Lower lobe of right lung (tissue), 2 donors: ENCODE results near the gene SIT1. TPM values are rescaled to one million over a fixed set of nuclear protein-coding genes. Genes with fewer than 3 reads are reported as not detected.
"Not testable (repeated sequence)": the region's sequence is repeated elsewhere in the genome, so short reads cannot be mapped to it uniquely, and the experiment has no call there.

Experiments
- ATAC-seq, 2 donors: fragments of 200-7000 bp; cut with Tn5 transposase; one replicate each; pipeline ENCODE4 v1.9.1; 2020 to 2022; ENCODE audit warnings: mild to moderate bottlenecking in 2 of 2, moderate library complexity in 2 of 2
- DNase-seq: peaks from one replicate; pipeline ENCODE4 v3.0.0-alpha.2; 2020
- H3K27ac ChIP-seq: fragments of 200-600 bp; one replicate; pipeline ENCODE4 v1.8.0; 2022
- H3K27me3 ChIP-seq: fragments of 200-600 bp; one replicate; pipeline ENCODE4 v1.8.0; 2022; ENCODE audit warnings: low read depth
- H3K36me3 ChIP-seq: fragments of 200-600 bp; one replicate; pipeline ENCODE4 v1.8.0; 2022; ENCODE audit warnings: mild to moderate bottlenecking
- H3K4me1 ChIP-seq: fragments of 200-600 bp; one replicate; pipeline ENCODE4 v1.8.0; 2022
- H3K4me3 ChIP-seq: fragments of 200-600 bp; one replicate; pipeline ENCODE4 v1.8.0; 2022; ENCODE audit warnings: mild to moderate bottlenecking
- H3K9me3 ChIP-seq: fragments of 200-600 bp; one replicate; pipeline ENCODE4 v1.8.0; 2022
- intact Hi-C: fragments of 100-400 bp; cut with DNase I; formaldehyde crosslinking; loops from one replicate; pipeline ENCODE4 v1.11.0; 2022
- total RNA-seq: library from RNA; stranded (reverse); fragmentation: NEBNext Ultra II Directional; extraction: Animal tissue kit (Norgen Biotek cat#: 25700); gene quantifications from one replicate; pipeline ENCODE4 v1.2.1, GENCODE V29; 2021
- TF ChIP-seq, protein P1 (sequence below): fragments of 200-600 bp; IDR thresholded peaks from one replicate; pipeline ENCODE4 v1.8.0; 2022; ENCODE audit warnings: antibody characterized with exemption, mild to moderate bottlenecking
- donor health status: DM: no; HTN: yes; CAD: no; lungs with severe emphysema.

SIT1 gene
- total RNA-seq, 1 donor from 2014 or later: 1.5 TPM

DNA sequence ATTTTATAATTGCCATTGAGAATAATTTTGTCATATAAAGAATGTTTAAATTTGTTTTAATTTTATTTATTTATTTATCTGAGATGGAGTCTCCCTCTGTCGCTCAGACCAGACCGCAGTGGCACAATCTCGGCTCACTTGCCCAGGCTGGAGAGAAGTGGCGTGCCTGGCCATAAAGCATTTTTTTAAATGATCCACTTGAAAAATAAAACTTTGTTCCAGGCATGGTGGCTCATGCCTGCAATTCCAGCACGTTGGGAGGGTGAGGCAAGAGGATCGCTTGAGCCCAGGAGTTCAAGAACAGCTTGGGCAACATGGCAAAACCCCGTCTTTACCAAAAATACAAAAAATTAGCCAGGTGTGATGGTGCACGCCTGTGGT is 2.1 kb upstream of the SIT1 start:
- DNase-seq (no peak), ATAC-seq (no peak)
- intact Hi-C loops: no loop called here
- no peak overlapping the region for H3K4me3 ChIP-seq
- H3K4me1 ChIP-seq: peaks cover 39% of the 10 kb centered on the region
- TF ChIP-seq, protein P1, sequence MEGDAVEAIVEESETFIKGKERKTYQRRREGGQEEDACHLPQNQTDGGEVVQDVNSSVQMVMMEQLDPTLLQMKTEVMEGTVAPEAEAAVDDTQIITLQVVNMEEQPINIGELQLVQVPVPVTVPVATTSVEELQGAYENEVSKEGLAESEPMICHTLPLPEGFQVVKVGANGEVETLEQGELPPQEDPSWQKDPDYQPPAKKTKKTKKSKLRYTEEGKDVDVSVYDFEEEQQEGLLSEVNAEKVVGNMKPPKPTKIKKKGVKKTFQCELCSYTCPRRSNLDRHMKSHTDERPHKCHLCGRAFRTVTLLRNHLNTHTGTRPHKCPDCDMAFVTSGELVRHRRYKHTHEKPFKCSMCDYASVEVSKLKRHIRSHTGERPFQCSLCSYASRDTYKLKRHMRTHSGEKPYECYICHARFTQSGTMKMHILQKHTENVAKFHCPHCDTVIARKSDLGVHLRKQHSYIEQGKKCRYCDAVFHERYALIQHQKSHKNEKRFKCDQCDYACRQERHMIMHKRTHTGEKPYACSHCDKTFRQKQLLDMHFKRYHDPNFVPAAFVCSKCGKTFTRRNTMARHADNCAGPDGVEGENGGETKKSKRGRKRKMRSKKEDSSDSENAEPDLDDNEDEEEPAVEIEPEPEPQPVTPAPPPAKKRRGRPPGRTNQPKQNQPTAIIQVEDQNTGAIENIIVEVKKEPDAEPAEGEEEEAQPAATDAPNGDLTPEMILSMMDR: no peak
- peak overlapping the region; percentile 77 for H3K27ac ChIP-seq
- no peaks in the 10 kb centered on the region for H3K27me3 ChIP-seq
- no peaks in the 10 kb centered on the region for H3K9me3 ChIP-seq
- no peaks in the 10 kb centered on the region for H3K36me3 ChIP-seq

DNA sequence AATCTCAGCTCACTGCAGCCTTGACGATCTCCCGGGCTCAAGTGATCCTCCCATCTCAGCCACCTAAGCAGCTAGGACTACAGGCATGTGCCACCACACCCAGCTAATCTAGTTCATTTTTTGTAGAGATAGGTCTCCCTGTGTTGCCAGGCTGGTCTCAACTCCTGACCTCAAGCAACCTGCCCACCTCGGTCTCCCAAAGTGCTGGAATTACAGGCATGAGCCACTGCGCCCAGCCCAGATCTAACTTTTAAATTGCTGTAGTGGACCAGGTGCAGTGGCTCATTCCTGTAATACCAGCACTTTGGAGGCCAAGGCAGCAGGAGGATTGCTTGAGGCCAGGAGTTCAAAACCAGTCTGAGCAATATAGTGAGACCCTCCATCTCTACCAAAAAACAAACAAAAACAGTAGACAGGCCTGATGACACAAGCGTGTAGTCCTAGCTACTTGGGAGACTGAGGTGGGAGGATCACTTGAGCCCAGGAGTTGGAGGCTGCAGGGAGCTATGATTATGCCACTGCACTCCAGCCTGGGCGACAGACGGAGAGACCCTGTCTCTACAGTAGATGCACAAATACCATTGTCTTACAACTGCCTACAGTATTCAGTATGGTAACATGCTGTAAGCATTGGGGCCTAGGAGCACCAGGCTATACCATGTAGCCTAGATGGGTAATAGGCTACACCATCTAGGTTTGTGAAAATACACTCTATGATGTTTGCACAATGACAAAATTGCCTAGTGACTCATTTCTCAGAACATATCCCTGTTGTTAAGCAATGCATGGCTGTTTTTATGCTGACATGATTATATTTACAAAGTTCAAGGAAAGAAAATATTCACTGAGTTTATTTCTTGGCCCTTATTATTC is 1.5 kb upstream of the SIT1 start:
- ATAC-seq: peak; percentile 46 to 48
- Histone ChIP-seq H3K27me3 (no peaks in the 10 kb centered on the region), H3K36me3 (no peaks in the 10 kb centered on the region), H3K4me3 (no peak overlapping the region), H3K4me1 (peaks cover 38% of the 10 kb centered on the region), H3K9me3 (no peaks in the 10 kb centered on the region), H3K27ac (peak overlapping the region; percentile 77)
- TF ChIP-seq, protein P1: no peak
- intact Hi-C loops: no loop called here
- no peak for DNase-seq

DNA sequence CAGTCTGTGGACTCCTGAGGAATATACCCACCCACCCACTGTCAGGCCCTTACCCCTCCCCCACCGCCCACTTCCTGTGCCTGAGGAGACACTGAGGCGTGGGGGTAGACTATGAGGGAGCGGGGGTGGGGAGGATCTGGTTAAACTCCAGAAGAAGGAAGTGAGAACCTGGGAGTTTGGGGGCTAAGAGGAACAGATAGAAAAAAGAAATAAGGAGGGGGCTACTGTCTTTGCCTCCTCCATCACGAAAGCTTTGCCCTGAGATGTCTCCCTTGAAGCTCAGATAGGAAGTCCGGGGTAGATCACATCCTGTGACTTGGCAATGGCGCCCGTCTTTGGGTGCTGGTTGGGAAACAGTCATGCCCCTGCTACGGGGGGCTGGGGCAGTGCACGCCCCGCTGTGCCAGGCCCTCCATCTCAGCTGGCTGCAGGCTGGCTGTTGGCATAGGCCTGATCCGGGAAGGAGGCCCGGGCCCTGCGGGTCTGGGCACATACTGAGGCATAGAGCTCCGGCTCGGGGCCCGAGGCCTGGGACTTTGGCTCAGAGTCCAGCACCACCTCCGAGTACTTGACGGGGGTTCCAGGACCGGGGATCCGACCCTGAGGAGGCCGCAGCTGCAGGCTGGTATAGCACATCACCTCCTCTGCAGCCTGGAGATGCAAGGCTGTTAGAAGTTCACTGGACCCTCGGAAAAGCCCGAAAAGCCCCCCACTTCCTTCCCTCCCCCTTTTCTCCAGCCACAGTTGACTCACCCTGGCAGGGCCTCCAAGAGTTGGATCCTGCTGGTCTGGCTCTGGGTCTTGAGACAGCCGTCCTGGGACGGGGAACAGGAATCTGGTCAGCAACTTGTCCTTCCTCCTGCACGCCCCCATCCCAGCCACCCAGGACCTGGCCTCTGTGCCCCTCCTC is 1.0 kb downstream of the SIT1 start:
- DNase-seq (no peak), ATAC-seq (no peak)
- Histone ChIP-seq H3K27ac (peak overlapping the region; percentile 49), H3K36me3 (no peaks in the 10 kb centered on the region), H3K4me1 (peaks cover 51% of the 10 kb centered on the region), H3K27me3 (no peaks in the 10 kb centered on the region), H3K4me3 (peak overlapping the region; percentile 34), H3K9me3 (no peaks in the 10 kb centered on the region)
- intact Hi-C loops: no loop called here
- TF ChIP-seq, protein P1: no peak

DNA sequence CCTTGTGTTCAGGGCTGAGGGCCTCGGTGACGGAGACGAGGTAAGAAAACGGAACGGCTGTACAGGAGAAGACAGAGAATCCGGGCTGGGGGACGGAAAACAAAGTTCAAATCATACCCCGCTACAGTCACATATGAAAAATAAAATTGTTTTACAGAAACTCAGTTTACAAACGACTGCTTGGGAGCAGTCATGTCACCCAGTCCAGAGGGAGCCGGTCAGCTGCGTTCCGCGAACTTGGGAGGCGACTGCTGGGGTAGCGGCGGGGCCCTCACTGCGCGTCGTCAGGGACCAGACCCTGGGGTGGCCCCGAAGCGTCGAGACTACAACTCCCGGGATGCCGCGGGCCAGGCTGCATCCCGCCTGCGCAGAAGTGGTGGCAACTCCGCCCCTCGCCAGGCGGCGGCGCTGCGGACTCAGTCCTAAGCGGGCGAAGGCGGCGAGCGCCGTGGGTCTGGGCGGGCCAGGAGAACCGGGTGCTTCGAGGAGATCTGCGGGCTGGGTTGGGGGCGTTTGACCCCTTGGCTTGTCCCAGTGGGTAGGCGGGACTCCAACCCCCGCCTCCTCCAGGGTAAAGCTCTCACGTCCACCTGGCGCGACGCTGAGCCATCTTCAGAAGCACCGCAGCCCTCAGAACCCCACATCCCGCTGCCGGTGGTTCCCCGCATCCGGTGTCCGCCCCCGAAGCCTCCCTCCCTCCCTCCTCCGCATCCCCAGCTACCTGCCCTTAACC is 4.0 kb downstream of the SIT1 start:
- peak overlapping the region; percentile 90 for H3K27ac ChIP-seq
- peak; percentile 96 for DNase-seq
- peak overlapping the region; percentile 68 for H3K4me3 ChIP-seq
- intact Hi-C loops: no loop called here
- peak; percentile 98 for ATAC-seq
- H3K36me3 ChIP-seq: no peaks in the 10 kb centered on the region
- H3K9me3 ChIP-seq: no peaks in the 10 kb centered on the region
- TF ChIP-seq, protein P1: peak; percentile 98
- H3K27me3 ChIP-seq: no peaks in the 10 kb centered on the region
- peaks cover 40% of the 10 kb centered on the region for H3K4me1 ChIP-seq

DNA sequence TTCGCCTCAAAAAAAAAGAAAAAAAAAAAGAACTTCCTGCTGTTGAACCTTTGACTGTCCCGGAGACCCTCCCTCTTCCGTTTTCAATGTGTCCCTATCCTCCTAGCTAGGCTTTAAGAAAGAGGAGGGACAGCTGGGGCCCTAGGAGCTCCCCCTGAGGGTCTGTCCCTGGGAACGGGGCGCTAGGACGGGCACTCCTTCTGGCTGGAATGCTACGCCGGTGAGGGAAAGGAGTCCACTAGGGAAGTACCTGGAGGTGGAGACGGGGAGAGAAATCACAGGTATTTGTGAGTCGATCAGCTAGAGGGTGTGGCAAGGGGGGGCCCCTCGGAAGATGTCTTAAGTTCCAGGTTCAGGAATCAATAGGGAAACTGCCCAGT is 4.6 kb downstream of the SIT1 start:
- Histone ChIP-seq H3K36me3 (no peaks in the 10 kb centered on the region), H3K4me3 (peak overlapping the region; percentile 68), H3K27ac (peak overlapping the region; percentile 90), H3K27me3 (no peaks in the 10 kb centered on the region), H3K9me3 (no peaks in the 10 kb centered on the region), H3K4me1 (peaks cover 40% of the 10 kb centered on the region)
- TF ChIP-seq, protein P1: no peak
- DNase-seq: peak; percentile 62
- intact Hi-C loops: no loop called here
- peak; percentile 72 to 79 for ATAC-seq

DNA sequence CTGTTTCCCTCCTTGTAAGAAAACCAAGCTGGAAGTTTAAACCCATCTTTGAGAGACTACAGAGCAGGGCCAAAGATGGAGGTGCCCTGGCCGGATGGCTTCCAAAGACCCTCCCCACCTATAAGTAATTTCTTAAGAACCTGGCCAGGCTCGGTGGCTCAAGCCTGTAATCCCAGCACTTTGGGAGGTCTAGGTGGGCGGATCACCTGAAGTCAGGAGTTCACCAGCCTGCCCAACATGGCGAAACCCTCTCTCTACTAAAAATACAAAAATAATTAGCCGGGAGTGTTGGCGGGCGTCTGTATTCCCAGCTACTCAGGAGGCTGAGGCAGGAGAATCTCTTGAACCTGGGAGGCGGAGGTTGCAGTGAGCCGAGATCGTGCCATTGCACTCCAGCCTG is 5.0 kb downstream of the SIT1 start:
- intact Hi-C loops, ATAC-seq, H3K36me3 ChIP-seq, H3K27me3 ChIP-seq, H3K9me3 ChIP-seq, DNase-seq: not testable (repeated sequence)
- Histone ChIP-seq H3K4me1 (peaks cover 40% of the 10 kb centered on the region), H3K27ac (peak overlapping the region; percentile 90), H3K4me3 (peak overlapping the region; percentile 68)
